Liver (tissue), 3 donors: Measurements from ENCODE around the gene ZNF326.

Source experiments
- EGR1 ChIP-seq, 2 donors: IDR thresholded peaks; 2 replicates each; pipeline ENCODE4 v1.6.1; 2016 to 2018; ENCODE audit warnings: antibody characterized with exemption in 2 of 2, low read depth in 2 of 2
- GABPA ChIP-seq, 2 donors: IDR thresholded peaks in 1 of 2; conservative IDR thresholded peaks in 1 of 2; 2 replicates each; pipeline ENCODE4 v1.6.1; 2016; ENCODE audit warnings: antibody characterized with exemption in 2 of 2, mild to moderate bottlenecking in 1 of 2, moderate library complexity in 1 of 2
- HNF4A ChIP-seq, 2 donors: conservative IDR thresholded peaks; 2 replicates each; pipeline ENCODE4 v1.6.1; 2016; ENCODE audit warnings: antibody characterized with exemption in 2 of 2, mild to moderate bottlenecking in 2 of 2
- JUND ChIP-seq, 2 donors: IDR thresholded peaks; 2 replicates each; pipeline ENCODE4 v1.6.1; 2016; ENCODE audit warnings: antibody characterized with exemption in 2 of 2
- MAX ChIP-seq: IDR thresholded peaks from 2 replicates; pipeline ENCODE4 v1.6.1; 2016; ENCODE audit warnings: antibody characterized with exemption
- RAD21 ChIP-seq, 2 donors: IDR thresholded peaks; 2 replicates each; pipeline ENCODE4 v1.6.1; 2016; ENCODE audit warnings: antibody characterized with exemption in 2 of 2, mild to moderate bottlenecking in 2 of 2
- RXRA ChIP-seq, 2 donors: IDR thresholded peaks; 2 replicates each; pipeline ENCODE4 v1.6.1; 2017 to 2018; ENCODE audit warnings: antibody characterized with exemption in 2 of 2, mild to moderate bottlenecking in 1 of 2
- SP1 ChIP-seq: IDR thresholded peaks from 2 replicates; pipeline ENCODE4 v1.6.1; 2018; ENCODE audit warnings: antibody characterized with exemption, mild to moderate bottlenecking
- TAF1 ChIP-seq: conservative IDR thresholded peaks from 2 replicates; pipeline ENCODE4 v1.6.1; 2016; ENCODE audit warnings: antibody characterized with exemption, mild to moderate bottlenecking
- YY1 ChIP-seq: IDR thresholded peaks from 2 replicates; pipeline ENCODE4 v1.6.1; 2016; ENCODE audit warnings: antibody characterized with exemption, mild to moderate bottlenecking
- ZBTB33 ChIP-seq: IDR thresholded peaks from 2 replicates; pipeline ENCODE4 v1.6.1; 2016; ENCODE audit warnings: antibody characterized with exemption
- TF ChIP-seq, protein P1 (sequence below): fragments of 150-350 bp; IDR thresholded peaks from 2 replicates; pipeline ENCODE4 v1.5.1; 2017; ENCODE audit warnings: improper control_type of control experiment, low read depth, low read length; ENCODE audit not compliant: missing input control
- TF ChIP-seq, protein P2 (sequence below): IDR thresholded peaks from 2 replicates; pipeline ENCODE4 v1.6.1; 2016; ENCODE audit warnings: antibody characterized with exemption
- TF ChIP-seq, protein P3 (sequence below): IDR thresholded peaks from 2 replicates; pipeline ENCODE4 v1.6.1; 2016; ENCODE audit warnings: antibody characterized with exemption, mild to moderate bottlenecking
- donor health status: healthy.
- donor health status: healthy.

- TF ChIP-seq, protein P1, sequence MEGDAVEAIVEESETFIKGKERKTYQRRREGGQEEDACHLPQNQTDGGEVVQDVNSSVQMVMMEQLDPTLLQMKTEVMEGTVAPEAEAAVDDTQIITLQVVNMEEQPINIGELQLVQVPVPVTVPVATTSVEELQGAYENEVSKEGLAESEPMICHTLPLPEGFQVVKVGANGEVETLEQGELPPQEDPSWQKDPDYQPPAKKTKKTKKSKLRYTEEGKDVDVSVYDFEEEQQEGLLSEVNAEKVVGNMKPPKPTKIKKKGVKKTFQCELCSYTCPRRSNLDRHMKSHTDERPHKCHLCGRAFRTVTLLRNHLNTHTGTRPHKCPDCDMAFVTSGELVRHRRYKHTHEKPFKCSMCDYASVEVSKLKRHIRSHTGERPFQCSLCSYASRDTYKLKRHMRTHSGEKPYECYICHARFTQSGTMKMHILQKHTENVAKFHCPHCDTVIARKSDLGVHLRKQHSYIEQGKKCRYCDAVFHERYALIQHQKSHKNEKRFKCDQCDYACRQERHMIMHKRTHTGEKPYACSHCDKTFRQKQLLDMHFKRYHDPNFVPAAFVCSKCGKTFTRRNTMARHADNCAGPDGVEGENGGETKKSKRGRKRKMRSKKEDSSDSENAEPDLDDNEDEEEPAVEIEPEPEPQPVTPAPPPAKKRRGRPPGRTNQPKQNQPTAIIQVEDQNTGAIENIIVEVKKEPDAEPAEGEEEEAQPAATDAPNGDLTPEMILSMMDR = no peak
- no peak for TF ChIP-seq RAD21 (IDR thresholded peaks at IDR 0.05)
- TF ChIP-seq ZBTB33 = no peak
- TF ChIP-seq TAF1 = no peak
- TF ChIP-seq, protein P2, sequence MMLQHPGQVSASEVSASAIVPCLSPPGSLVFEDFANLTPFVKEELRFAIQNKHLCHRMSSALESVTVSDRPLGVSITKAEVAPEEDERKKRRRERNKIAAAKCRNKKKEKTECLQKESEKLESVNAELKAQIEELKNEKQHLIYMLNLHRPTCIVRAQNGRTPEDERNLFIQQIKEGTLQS = no peak
- TF ChIP-seq HNF4A (conservative IDR thresholded peaks at IDR 0.05) = no peak
- TF ChIP-seq MAX = no peak
- TF ChIP-seq, protein P3, sequence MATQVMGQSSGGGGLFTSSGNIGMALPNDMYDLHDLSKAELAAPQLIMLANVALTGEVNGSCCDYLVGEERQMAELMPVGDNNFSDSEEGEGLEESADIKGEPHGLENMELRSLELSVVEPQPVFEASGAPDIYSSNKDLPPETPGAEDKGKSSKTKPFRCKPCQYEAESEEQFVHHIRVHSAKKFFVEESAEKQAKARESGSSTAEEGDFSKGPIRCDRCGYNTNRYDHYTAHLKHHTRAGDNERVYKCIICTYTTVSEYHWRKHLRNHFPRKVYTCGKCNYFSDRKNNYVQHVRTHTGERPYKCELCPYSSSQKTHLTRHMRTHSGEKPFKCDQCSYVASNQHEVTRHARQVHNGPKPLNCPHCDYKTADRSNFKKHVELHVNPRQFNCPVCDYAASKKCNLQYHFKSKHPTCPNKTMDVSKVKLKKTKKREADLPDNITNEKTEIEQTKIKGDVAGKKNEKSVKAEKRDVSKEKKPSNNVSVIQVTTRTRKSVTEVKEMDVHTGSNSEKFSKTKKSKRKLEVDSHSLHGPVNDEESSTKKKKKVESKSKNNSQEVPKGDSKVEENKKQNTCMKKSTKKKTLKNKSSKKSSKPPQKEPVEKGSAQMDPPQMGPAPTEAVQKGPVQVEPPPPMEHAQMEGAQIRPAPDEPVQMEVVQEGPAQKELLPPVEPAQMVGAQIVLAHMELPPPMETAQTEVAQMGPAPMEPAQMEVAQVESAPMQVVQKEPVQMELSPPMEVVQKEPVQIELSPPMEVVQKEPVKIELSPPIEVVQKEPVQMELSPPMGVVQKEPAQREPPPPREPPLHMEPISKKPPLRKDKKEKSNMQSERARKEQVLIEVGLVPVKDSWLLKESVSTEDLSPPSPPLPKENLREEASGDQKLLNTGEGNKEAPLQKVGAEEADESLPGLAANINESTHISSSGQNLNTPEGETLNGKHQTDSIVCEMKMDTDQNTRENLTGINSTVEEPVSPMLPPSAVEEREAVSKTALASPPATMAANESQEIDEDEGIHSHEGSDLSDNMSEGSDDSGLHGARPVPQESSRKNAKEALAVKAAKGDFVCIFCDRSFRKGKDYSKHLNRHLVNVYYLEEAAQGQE = no peak
- no peak for TF ChIP-seq YY1
- no peak for TF ChIP-seq SP1
- no peak for TF ChIP-seq GABPA (IDR thresholded peaks at IDR 0.05 in 1 of 2, conservative IDR thresholded peaks at IDR 0.05 in 1 of 2)
- no peak for TF ChIP-seq RXRA (IDR thresholded peaks at IDR 0.05)
- TF ChIP-seq EGR1 (IDR thresholded peaks at IDR 0.05; ENCODE audit: low read depth in 2 of 2) = no peak
- TF ChIP-seq JUND (IDR thresholded peaks at IDR 0.05) = no peak
These were observed 23.3 kb upstream of the ZNF326 start for GRCh38 chr1:89971600-89971999.
